Gastrocnemius medialis (tissue), 4 donors: ENCODE measurements around the gene CDC42BPA. TPM values are rescaled to one million over a fixed set of nuclear protein-coding genes. Genes with fewer than 3 reads are reported as not detected.

Experiments
- ATAC-seq, 2 donors: fragments of 150-250 bp; one replicate each; pipeline ENCODE4 v1.9.1; 2016
- DNase-seq, 2 donors: peaks; one replicate each; pipeline ENCODE4 v3.0.0-alpha.2; 2019
- H3K27ac ChIP-seq, 4 donors: fragments of 200-600 bp; sonication (generic); 1 replicate in 1 of 4; 2 replicates in 3 of 4; pipeline ENCODE4 v1.5.1; 2016 to 2018; ENCODE audit warnings: mild to moderate bottlenecking in 2 of 4, moderate library complexity in 1 of 4
- H3K27me3 ChIP-seq, 3 donors: fragments of 200-600 bp; sonication (generic) in 2 of 3; 1 replicate in 1 of 3; 2 replicates in 2 of 3; pipeline versions ENCODE4 v1.5.1 to v1.6.0; 2016 to 2019; ENCODE audit warnings: mild to moderate bottlenecking in 1 of 3, moderate library complexity in 1 of 3
- H3K36me3 ChIP-seq, 2 donors: fragments of 200-600 bp; sonication (generic) in 1 of 2; one replicate each; pipeline ENCODE4 v1.5.1; 2017 to 2018
- H3K4me1 ChIP-seq, 2 donors: fragments of 200-600 bp; sonication (generic) in 1 of 2; one replicate each; pipeline ENCODE4 v1.5.1; 2016 to 2017; ENCODE audit warnings: mild to moderate bottlenecking in 2 of 2
- H3K4me3 ChIP-seq, 4 donors: fragments of 200-600 bp; sonication (generic) in 3 of 4; 1 replicate in 1 of 4; 2 replicates in 3 of 4; pipeline ENCODE4 v1.5.1; 2016 to 2019; ENCODE audit warnings: mild to moderate bottlenecking in 2 of 4
- H3K9me3 ChIP-seq, 3 donors: fragments of 200-600 bp; sonication (generic) in 2 of 3; 1 replicate in 1 of 3; 2 replicates in 2 of 3; pipeline ENCODE4 v1.5.1; 2016 to 2019
- CTCF ChIP-seq, 5 experiments: fragments of 450-650 bp in 3 of 5; fragments of 200-600 bp in 2 of 5; sonication (generic) in 2 of 5; IDR thresholded peaks in 4 of 5; conservative IDR thresholded peaks in 1 of 5; 1 replicate in 4 of 5; 2 replicates in 1 of 5; pipeline ENCODE4 v1.5.1; 2016 to 2019; ENCODE audit warnings: antibody characterized with exemption in 5 of 5, mild to moderate bottlenecking in 3 of 5, moderate library complexity in 3 of 5
- POLR2A ChIP-seq, 2 donors: fragments of 450-650 bp; IDR thresholded peaks; one replicate each; pipeline ENCODE4 v1.6.1; 2017; ENCODE audit warnings: antibody characterized with exemption in 2 of 2, mild to moderate bottlenecking in 2 of 2, moderate library complexity in 2 of 2
- in situ Hi-C, 4 donors: fragments of 200-750 bp; cut with MboI; loops; one replicate each; pipeline versions ENCODE4 v1.15.0 to v1.8.0; 2017; ENCODE audit warnings: low sequenced_read_pairs in 4 of 4
- intact Hi-C: fragments of 100-400 bp; cut with DNase I; formaldehyde crosslinking; loops from one replicate; pipeline ENCODE4 v1.15.1; 2023; ENCODE audit warnings: low total_unique reads
- total RNA-seq, 4 donors: library from RNA; depleted of rRNA; stranded (reverse); fragments of >200 nt; gene quantifications; one replicate each; pipeline versions ENCODE4 v1.1.0 to v1.2.3, GENCODE V29; 2016

Gene CDC42BPA
- total RNA-seq, 4 donors from 2014 or later: 13.9 to 30.6 (median 16.6) TPM

GRCh38 chr1:227037121-227037520, 281.2 kb downstream of the CDC42BPA start:
- no peak overlapping the region for H3K27ac ChIP-seq
- in situ Hi-C loops (no loop called here), intact Hi-C loops (no loop called here)
- no peaks in the 10 kb centered on the region for H3K4me1 ChIP-seq
- H3K36me3 ChIP-seq: peaks cover 0 to 30% of the 10 kb centered on the region in 2 donors
- no peaks in the 10 kb centered on the region for H3K27me3 ChIP-seq
- DNase-seq (no peak), ATAC-seq (no peak)
- TF ChIP-seq CTCF (IDR thresholded peaks at IDR 0.05 in 4 of 5, conservative IDR thresholded peaks at IDR 0.05 in 1 of 5): no peak
- TF ChIP-seq POLR2A (IDR thresholded peaks at IDR 0.05): no peak
- no peak overlapping the region for H3K4me3 ChIP-seq
- H3K9me3 ChIP-seq: no peaks in the 10 kb centered on the region

GRCh38 chr1:227035316-227035715, 283.0 kb downstream of the CDC42BPA start:
- Histone ChIP-seq H3K4me1 (no peaks in the 10 kb centered on the region), H3K36me3 (peaks cover 0 to 30% of the 10 kb centered on the region in 2 donors), H3K9me3 (no peaks in the 10 kb centered on the region), H3K4me3 (no peak overlapping the region), H3K27ac (no peak overlapping the region), H3K27me3 (no peaks in the 10 kb centered on the region)
- in situ Hi-C loops (no loop called here), intact Hi-C loops (no loop called here)
- ATAC-seq (no peak), DNase-seq (no peak)
- TF ChIP-seq POLR2A (IDR thresholded peaks at IDR 0.05) (no peak), CTCF (IDR thresholded peaks at IDR 0.05 in 4 of 5, conservative IDR thresholded peaks at IDR 0.05 in 1 of 5) (no peak)

GRCh38 chr1:227033880-227034279, 284.4 kb downstream of the CDC42BPA start:
- DNase-seq: no peak
- Histone ChIP-seq H3K9me3 (no peaks in the 10 kb centered on the region), H3K4me1 (no peaks in the 10 kb centered on the region), H3K27me3 (no peaks in the 10 kb centered on the region), H3K27ac (no peak overlapping the region), H3K36me3 (peaks cover 0 to 33% of the 10 kb centered on the region in 2 donors), H3K4me3 (no peak overlapping the region)
- in situ Hi-C loops: no loop called here
- no peak for ATAC-seq
- TF ChIP-seq POLR2A (IDR thresholded peaks at IDR 0.05) (no peak), CTCF (IDR thresholded peaks at IDR 0.05 in 4 of 5, conservative IDR thresholded peaks at IDR 0.05 in 1 of 5) (no peak)
- intact Hi-C loops: no loop called here

- in situ Hi-C loops: no loop called here
- Histone ChIP-seq H3K27ac (no peak overlapping the region), H3K27me3 (no peaks in the 10 kb centered on the region), H3K36me3 (peaks cover 0 to 41% of the 10 kb centered on the region in 2 donors), H3K9me3 (no peaks in the 10 kb centered on the region), H3K4me3 (no peak overlapping the region), H3K4me1 (no peaks in the 10 kb centered on the region)
- ATAC-seq (no peak), DNase-seq (no peak)
- no peak for TF ChIP-seq POLR2A (IDR thresholded peaks at IDR 0.05)
- TF ChIP-seq CTCF (IDR thresholded peaks at IDR 0.05 in 4 of 5, conservative IDR thresholded peaks at IDR 0.05 in 1 of 5): no peak
- intact Hi-C loops: no loop called here
These were observed 285.9 kb downstream of the CDC42BPA start for GRCh38 chr1:227032396-227032795.

- in situ Hi-C loops: no loop called here
- DNase-seq: no peak
- Histone ChIP-seq H3K4me3 (no peak overlapping the region), H3K9me3 (no peaks in the 10 kb centered on the region), H3K36me3 (peaks cover 0 to 48% of the 10 kb centered on the region in 2 donors), H3K27ac (no peak overlapping the region), H3K27me3 (no peaks in the 10 kb centered on the region), H3K4me1 (no peaks in the 10 kb centered on the region)
- no peak for ATAC-seq
- TF ChIP-seq POLR2A (IDR thresholded peaks at IDR 0.05) (no peak), CTCF (IDR thresholded peaks at IDR 0.05 in 4 of 5, conservative IDR thresholded peaks at IDR 0.05 in 1 of 5) (no peak)
- intact Hi-C loops: no loop called here
These were observed 301.3 kb downstream of the CDC42BPA start for GRCh38 chr1:227016990-227017389.
